Neural cell (in vitro differentiated cells): ENCODE results near the gene TEX38. TPM values are rescaled to one million over a fixed set of nuclear protein-coding genes. Genes with fewer than 3 reads are reported as not detected.
"Not testable (repeated sequence)": the region's sequence is repeated elsewhere in the genome, so short reads cannot be mapped to it uniquely, and the experiment has no call there.

Experiments used
- H2AFZ ChIP-seq: fragments of 200-600, 300-800 bp; sonication (generic), shearing (Covaris generic); 2 replicates; pipeline ENCODE4 v1.6.0; 2014; ENCODE audit warnings: low read depth, mild to moderate bottlenecking, antibody characterized with exemption, low read length, moderate library complexity
- H3F3A ChIP-seq: fragments of 200-600 bp; shearing (Covaris generic); 2 replicates; pipeline ENCODE4 v1.6.1; 2016; ENCODE audit warnings: mild to moderate bottlenecking, moderate library complexity, mixed read lengths, antibody characterized with exemption, low read length; ENCODE audit not compliant: insufficient read depth, poor library complexity, severe bottlenecking
- H3K27ac ChIP-seq: fragments of 200-600, 300-800 bp; sonication (generic), shearing (Covaris generic); 2 replicates; pipeline ENCODE4 v1.5.1; 2014; ENCODE audit warnings: mild to moderate bottlenecking, low read length, moderate library complexity
- H3K27me3 ChIP-seq: fragments of 300-800, 200-600 bp; sonication (generic), shearing (Covaris generic); 2 replicates; pipeline ENCODE4 v1.6.0; 2014; ENCODE audit warnings: mild to moderate bottlenecking, low read depth, low read length, moderate library complexity; ENCODE audit not compliant: insufficient read depth
- H3K36me3 ChIP-seq: fragments of 300-800, 200-600 bp; sonication (generic), shearing (Covaris generic); 2 replicates; pipeline ENCODE4 v1.5.1; 2014; ENCODE audit warnings: mild to moderate bottlenecking, antibody characterized with exemption, low read length, moderate library complexity; ENCODE audit not compliant: insufficient read depth
- H3K4me2 ChIP-seq: fragments of 300-800, 200-600 bp; sonication (generic), shearing (Covaris generic); 2 replicates; pipeline ENCODE4 v1.6.0; 2014; ENCODE audit warnings: mild to moderate bottlenecking, low read length
- H3K4me3 ChIP-seq: fragments of 300-800, 200-600 bp; sonication (generic), shearing (Covaris generic); 2 replicates; pipeline ENCODE4 v1.5.1; 2014; ENCODE audit warnings: mild to moderate bottlenecking, low read length, moderate library complexity
- H3K79me2 ChIP-seq: fragments of 200-600 bp; shearing (Covaris generic); replicated peaks from 2 replicates; pipeline ENCODE4 v1.6.0; 2014; ENCODE audit warnings: mild to moderate bottlenecking, low read length, moderate library complexity; ENCODE audit not compliant: insufficient read depth
- H3K9ac ChIP-seq: fragments of 300-800, 200-600 bp; sonication (generic), shearing (Covaris generic); 2 replicates; pipeline ENCODE4 v1.6.1; 2016; ENCODE audit warnings: mild to moderate bottlenecking, low read length, mixed read lengths
- H3K9me2 ChIP-seq: fragments of 200-600 bp; shearing (Covaris generic); 2 replicates; pipeline ENCODE4 v1.6.1; 2016; ENCODE audit warnings: mild to moderate bottlenecking, low read length, mixed read lengths; ENCODE audit not compliant: insufficient read depth
- H3K9me3 ChIP-seq: fragments of 200-600, 300-800 bp; sonication (generic), shearing (Covaris generic); 2 replicates; pipeline ENCODE4 v1.6.1; 2016; ENCODE audit warnings: mild to moderate bottlenecking, mixed run types, low read length, moderate library complexity, mixed read lengths
- H4K20me1 ChIP-seq: fragments of 200-600 bp; shearing (Covaris generic); 2 replicates; pipeline ENCODE4 v1.6.1; 2016; ENCODE audit warnings: mild to moderate bottlenecking, mixed run types; ENCODE audit not compliant: insufficient read depth
- CTCF ChIP-seq: fragments of 450-650 bp; IDR thresholded peaks from 2 replicates; pipeline ENCODE4 v1.5.1; 2014; ENCODE audit warnings: antibody characterized with exemption, mild to moderate bottlenecking, moderate library complexity; ENCODE audit not compliant: poor library complexity, severe bottlenecking
- EP300 ChIP-seq: fragments of 450-650 bp; conservative IDR thresholded peaks from 2 replicates; pipeline ENCODE4 v1.6.1; 2014; ENCODE audit warnings: antibody characterized with exemption, mild to moderate bottlenecking, moderate library complexity; ENCODE audit not compliant: poor library complexity, severe bottlenecking
- EZH2 ChIP-seq: fragments of 200-600, 300-800 bp; shearing (Covaris generic), sonication (generic); IDR thresholded peaks from 2 replicates; pipeline ENCODE4 v1.6.1; 2014; ENCODE audit warnings: antibody characterized with exemption, low read length, borderline replicate concordance, mild to moderate bottlenecking; ENCODE audit not compliant: insufficient read depth, poor library complexity, severe bottlenecking
- MXI1 ChIP-seq: fragments of 450-650 bp; conservative IDR thresholded peaks from 2 replicates; pipeline ENCODE4 v1.6.1; 2014; ENCODE audit warnings: antibody characterized with exemption, mild to moderate bottlenecking; ENCODE audit not compliant: poor library complexity, severe bottlenecking
- POLR2AphosphoS5 ChIP-seq: IDR thresholded peaks from 2 replicates; pipeline ENCODE4 v1.6.1; 2012
- RAD21 ChIP-seq: fragments of 450-650 bp; conservative IDR thresholded peaks from 2 replicates; pipeline ENCODE4 v1.6.1; 2014; ENCODE audit warnings: antibody characterized with exemption, mild to moderate bottlenecking, moderate library complexity
- REST ChIP-seq: IDR thresholded peaks from 2 replicates; pipeline ENCODE4 v1.6.1; 2012; ENCODE audit warnings: borderline replicate concordance
- SMC3 ChIP-seq: fragments of 450-650 bp; conservative IDR thresholded peaks from 2 replicates; pipeline ENCODE4 v1.6.1; 2014; ENCODE audit warnings: antibody characterized with exemption, mild to moderate bottlenecking, moderate library complexity; ENCODE audit not compliant: poor library complexity
- TAF1 ChIP-seq: IDR thresholded peaks from 2 replicates; pipeline ENCODE4 v1.6.1; 2012; ENCODE audit warnings: low read depth
- polyA plus RNA-seq: library from polyadenylated mRNA; depleted of rRNA; stranded (reverse); fragments of >200 nt; gene quantifications from 2 replicates; pipeline ENCODE4 v1.2.3, GENCODE V29; 2014

TEX38 gene
- polyA plus RNA-seq, 1 donor from 2014 or later = not detected

- no peaks in the 10 kb centered on the region for H4K20me1 ChIP-seq
- no peak overlapping the region for H3K27ac ChIP-seq
- peaks cover 14% of the 10 kb centered on the region for H3K36me3 ChIP-seq
- H3K9ac ChIP-seq = no peak overlapping the region
- no peak overlapping the region for H3K4me3 ChIP-seq
- no peak overlapping the region for H3K4me2 ChIP-seq
- no peak for TF ChIP-seq POLR2AphosphoS5
- no peak for TF ChIP-seq SMC3
- TF ChIP-seq REST = no peak
- TF ChIP-seq MXI1 = no peak
- no peak for TF ChIP-seq RAD21
- H3F3A ChIP-seq = no peaks in the 10 kb centered on the region
- no peak overlapping the region for H2AFZ ChIP-seq
- no peaks in the 10 kb centered on the region for H3K9me3 ChIP-seq
- H3K9me2 ChIP-seq = no peaks in the 10 kb centered on the region
- no peaks in the 10 kb centered on the region for H3K27me3 ChIP-seq
- no peaks in the 10 kb centered on the region for H3K79me2 ChIP-seq
These were observed 12.3 kb upstream of the TEX38 start for GRCh38 chr1:46659307-46659870.

GRCh38 chr1:46660116-46660515 is 11.5 kb upstream of the TEX38 start:
- not testable (repeated sequence) for H3K27ac ChIP-seq, H3K9me3 ChIP-seq, H3K4me2 ChIP-seq, H2AFZ ChIP-seq, H3K27me3 ChIP-seq, H3K4me3 ChIP-seq, H3K79me2 ChIP-seq, H3K9ac ChIP-seq, H3F3A ChIP-seq, H4K20me1 ChIP-seq, H3K9me2 ChIP-seq
- H3K36me3 ChIP-seq = peaks cover 15% of the 10 kb centered on the region

- not testable (repeated sequence) for H3F3A ChIP-seq, H3K79me2 ChIP-seq, H2AFZ ChIP-seq
These were observed 8.7 kb upstream of the TEX38 start for GRCh38 chr1:46662919-46663318.

GRCh38 chr1:46665983-46666382 is 5.7 kb upstream of the TEX38 start:
- no peaks in the 10 kb centered on the region for H3K79me2 ChIP-seq
- H3K4me2 ChIP-seq = no peak overlapping the region
- H3F3A ChIP-seq = no peaks in the 10 kb centered on the region
- no peaks in the 10 kb centered on the region for H3K9me2 ChIP-seq
- H2AFZ ChIP-seq = no peak overlapping the region
- peaks cover 9% of the 10 kb centered on the region for H3K36me3 ChIP-seq
- H3K27ac ChIP-seq = no peak overlapping the region
- H3K4me3 ChIP-seq = peak overlapping the region; percentile 72
- no peaks in the 10 kb centered on the region for H4K20me1 ChIP-seq
- TF ChIP-seq POLR2AphosphoS5 = no peak
- no peak for TF ChIP-seq EZH2
- TF ChIP-seq RAD21 = no peak
- no peak for TF ChIP-seq EP300
- TF ChIP-seq MXI1 = no peak
- TF ChIP-seq SMC3 = no peak
- TF ChIP-seq TAF1 = no peak
- TF ChIP-seq REST = no peak
- TF ChIP-seq CTCF = no peak
- H3K27me3 ChIP-seq = no peaks in the 10 kb centered on the region
- H3K9me3 ChIP-seq = no peaks in the 10 kb centered on the region
- H3K9ac ChIP-seq = no peak overlapping the region

More at GRCh38 chr1:46662919-46663318, 8.7 kb upstream of the TEX38 start:
- H3K4me2 ChIP-seq, H3K9me3 ChIP-seq, H3K9ac ChIP-seq, H3K9me2 ChIP-seq, H3K4me3 ChIP-seq, H3K27me3 ChIP-seq, H3K36me3 ChIP-seq, H4K20me1 ChIP-seq, H3K27ac ChIP-seq: not testable (repeated sequence)
